Gastrocnemius medialis (tissue), 4 donors: ENCODE measurements around the gene GRIK5. TPM values are rescaled to one million over a fixed set of nuclear protein-coding genes. Genes with fewer than 3 reads are reported as not detected.

Experiments
- ATAC-seq, 2 donors: fragments of 150-250 bp; one replicate each; pipeline ENCODE4 v1.9.1; 2016
- DNase-seq, 2 donors: peaks; one replicate each; pipeline ENCODE4 v3.0.0-alpha.2; 2019
- H3K27ac ChIP-seq, 4 donors: fragments of 200-600 bp; sonication (generic); 1 replicate in 1 of 4; 2 replicates in 3 of 4; pipeline ENCODE4 v1.5.1; 2016 to 2018; ENCODE audit warnings: mild to moderate bottlenecking in 2 of 4, moderate library complexity in 1 of 4
- H3K27me3 ChIP-seq, 3 donors: fragments of 200-600 bp; sonication (generic) in 2 of 3; 1 replicate in 1 of 3; 2 replicates in 2 of 3; pipeline versions ENCODE4 v1.5.1 to v1.6.0; 2016 to 2019; ENCODE audit warnings: mild to moderate bottlenecking in 1 of 3, moderate library complexity in 1 of 3
- H3K36me3 ChIP-seq, 2 donors: fragments of 200-600 bp; sonication (generic) in 1 of 2; one replicate each; pipeline ENCODE4 v1.5.1; 2017 to 2018
- H3K4me1 ChIP-seq, 2 donors: fragments of 200-600 bp; sonication (generic) in 1 of 2; one replicate each; pipeline ENCODE4 v1.5.1; 2016 to 2017; ENCODE audit warnings: mild to moderate bottlenecking in 2 of 2
- H3K4me3 ChIP-seq, 4 donors: fragments of 200-600 bp; sonication (generic) in 3 of 4; 1 replicate in 1 of 4; 2 replicates in 3 of 4; pipeline ENCODE4 v1.5.1; 2016 to 2019; ENCODE audit warnings: mild to moderate bottlenecking in 2 of 4
- H3K9me3 ChIP-seq, 3 donors: fragments of 200-600 bp; sonication (generic) in 2 of 3; 1 replicate in 1 of 3; 2 replicates in 2 of 3; pipeline ENCODE4 v1.5.1; 2016 to 2019
- POLR2A ChIP-seq, 2 donors: fragments of 450-650 bp; IDR thresholded peaks; one replicate each; pipeline ENCODE4 v1.6.1; 2017; ENCODE audit warnings: antibody characterized with exemption in 2 of 2, mild to moderate bottlenecking in 2 of 2, moderate library complexity in 2 of 2
- in situ Hi-C, 4 donors: fragments of 200-750 bp; cut with MboI; loops; one replicate each; pipeline versions ENCODE4 v1.15.0 to v1.8.0; 2017; ENCODE audit warnings: low sequenced_read_pairs in 4 of 4
- intact Hi-C: fragments of 100-400 bp; cut with DNase I; formaldehyde crosslinking; loops from one replicate; pipeline ENCODE4 v1.15.1; 2023; ENCODE audit warnings: low total_unique reads
- total RNA-seq, 4 donors: library from RNA; depleted of rRNA; stranded (reverse); fragments of >200 nt; gene quantifications; one replicate each; pipeline versions ENCODE4 v1.1.0 to v1.2.3, GENCODE V29; 2016
- TF ChIP-seq, protein P1 (sequence below), 5 experiments: fragments of 450-650 bp in 3 of 5; fragments of 200-600 bp in 2 of 5; sonication (generic) in 2 of 5; IDR thresholded peaks in 4 of 5; conservative IDR thresholded peaks in 1 of 5; 1 replicate in 4 of 5; 2 replicates in 1 of 5; pipeline ENCODE4 v1.5.1; 2016 to 2019; ENCODE audit warnings: antibody characterized with exemption in 5 of 5, mild to moderate bottlenecking in 3 of 5, moderate library complexity in 3 of 5

The GRIK5 gene
- total RNA-seq, 4 donors from 2014 or later, result 0.20 to 1.0 (median 0.62) TPM; not detected in 1

- in situ Hi-C loops, result no loop called here
- H3K27me3 ChIP-seq, result peaks cover 3% of the 10 kb centered on the region in 3 donors
- peak overlapping the region; percentile 93 to 100 (median 96) for H3K27ac ChIP-seq
- intact Hi-C loops, result loop anchor here (5.0 kb wide), 1 partner anchor 212 kb away; the partner anchor contains the start of gene RPS19
- ATAC-seq (peak in 1 of 2 donors; percentile 12), DNase-seq (peak in 1 of 2 donors; percentile 35)
- H3K9me3 ChIP-seq, result no peaks in the 10 kb centered on the region
- peak overlapping the region; percentile 63 to 95 (median 76) for H3K4me3 ChIP-seq
- TF ChIP-seq, protein P1, sequence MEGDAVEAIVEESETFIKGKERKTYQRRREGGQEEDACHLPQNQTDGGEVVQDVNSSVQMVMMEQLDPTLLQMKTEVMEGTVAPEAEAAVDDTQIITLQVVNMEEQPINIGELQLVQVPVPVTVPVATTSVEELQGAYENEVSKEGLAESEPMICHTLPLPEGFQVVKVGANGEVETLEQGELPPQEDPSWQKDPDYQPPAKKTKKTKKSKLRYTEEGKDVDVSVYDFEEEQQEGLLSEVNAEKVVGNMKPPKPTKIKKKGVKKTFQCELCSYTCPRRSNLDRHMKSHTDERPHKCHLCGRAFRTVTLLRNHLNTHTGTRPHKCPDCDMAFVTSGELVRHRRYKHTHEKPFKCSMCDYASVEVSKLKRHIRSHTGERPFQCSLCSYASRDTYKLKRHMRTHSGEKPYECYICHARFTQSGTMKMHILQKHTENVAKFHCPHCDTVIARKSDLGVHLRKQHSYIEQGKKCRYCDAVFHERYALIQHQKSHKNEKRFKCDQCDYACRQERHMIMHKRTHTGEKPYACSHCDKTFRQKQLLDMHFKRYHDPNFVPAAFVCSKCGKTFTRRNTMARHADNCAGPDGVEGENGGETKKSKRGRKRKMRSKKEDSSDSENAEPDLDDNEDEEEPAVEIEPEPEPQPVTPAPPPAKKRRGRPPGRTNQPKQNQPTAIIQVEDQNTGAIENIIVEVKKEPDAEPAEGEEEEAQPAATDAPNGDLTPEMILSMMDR (IDR thresholded peaks at IDR 0.05 in 4 of 5, conservative IDR thresholded peaks at IDR 0.05 in 1 of 5), result no peak
- TF ChIP-seq POLR2A (IDR thresholded peaks at IDR 0.05), result no peak
- peaks cover 0 to 15% of the 10 kb centered on the region in 2 donors for H3K36me3 ChIP-seq
- H3K4me1 ChIP-seq, result peaks cover 15 to 18% of the 10 kb centered on the region in 2 donors
Observed at GRCh38 chr19:42074513-42075363, 4.7 kb upstream of the GRIK5 start.

- DNase-seq (no peak), ATAC-seq (no peak)
- in situ Hi-C loops (no loop called here), intact Hi-C loops (no loop called here)
- Histone ChIP-seq H3K9me3 (no peaks in the 10 kb centered on the region), H3K27me3 (peaks cover 17 to 33% (median 28%) of the 10 kb centered on the region in 3 donors), H3K36me3 (no peaks in the 10 kb centered on the region), H3K4me3 (no peak overlapping the region), H3K4me1 (peaks cover 7% of the 10 kb centered on the region in 2 donors), H3K27ac (no peak overlapping the region)
- TF ChIP-seq, protein P1 (IDR thresholded peaks at IDR 0.05 in 4 of 5, conservative IDR thresholded peaks at IDR 0.05 in 1 of 5), result no peak
- TF ChIP-seq POLR2A (IDR thresholded peaks at IDR 0.05), result no peak
Observed at GRCh38 chr19:42071247-42071646, 1.2 kb upstream of the GRIK5 start.

DNA sequence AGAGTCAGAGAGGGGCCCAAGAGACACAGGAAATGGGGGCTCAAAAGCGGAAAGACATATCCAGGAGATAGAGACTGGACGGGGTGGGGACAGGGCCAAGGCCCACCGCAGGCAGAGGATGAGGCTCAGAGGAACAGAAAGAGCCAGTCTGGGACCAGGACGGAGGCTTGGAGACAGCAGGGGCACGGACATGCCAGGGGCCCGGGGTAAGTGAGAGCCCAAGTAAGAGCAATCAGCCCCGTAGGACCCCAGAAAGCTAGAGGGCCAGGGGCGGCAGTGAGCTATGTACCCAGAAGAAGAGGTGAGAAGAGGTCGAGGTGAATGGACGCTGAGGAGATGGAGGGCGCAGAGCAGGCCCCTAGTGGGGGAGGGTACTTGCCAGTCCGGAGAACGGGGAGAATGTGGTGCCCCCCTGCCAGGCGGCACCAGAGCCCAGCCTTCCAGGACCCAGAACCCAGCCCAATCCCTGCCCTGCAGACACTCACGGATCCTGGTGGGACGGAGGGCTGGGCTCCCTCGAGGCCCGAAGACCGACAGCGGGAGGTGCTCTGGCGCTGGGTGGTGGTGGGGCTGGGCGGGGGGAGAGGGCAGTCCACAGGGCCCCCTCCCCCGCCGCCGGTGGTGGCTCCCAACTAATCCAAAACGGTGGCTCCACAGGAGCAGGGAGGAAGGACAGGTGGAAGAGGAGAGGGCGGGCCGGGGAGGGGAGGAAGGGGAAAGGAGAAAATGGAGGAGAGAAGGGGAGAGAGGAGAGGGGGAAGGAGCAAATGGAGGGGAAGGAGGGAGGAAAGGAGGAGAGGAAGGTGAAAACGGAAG is 1.0 kb downstream of the GRIK5 start:
- no peak overlapping the region for H3K27ac ChIP-seq

DNA sequence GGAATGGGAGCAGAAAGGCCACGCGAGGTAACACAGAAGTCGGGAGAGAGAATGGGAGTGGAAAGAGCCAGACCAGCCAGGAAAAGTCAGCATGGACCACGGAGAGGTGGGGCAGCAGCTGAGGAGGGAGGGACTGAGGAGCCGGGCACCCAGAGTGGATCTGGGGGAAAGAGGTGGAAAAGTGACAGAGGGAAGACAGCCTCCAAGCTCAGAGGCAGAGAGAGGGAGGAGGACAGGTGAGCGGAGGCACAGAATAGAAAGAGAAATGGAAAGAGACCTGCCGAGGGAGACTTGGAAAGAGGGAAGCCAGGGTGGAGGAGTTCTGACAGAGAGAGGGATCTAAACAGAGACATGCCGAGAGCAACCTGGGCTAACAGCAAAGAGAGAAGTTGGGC is 1.6 kb downstream of the GRIK5 start:
- H3K4me1 ChIP-seq, result no peaks in the 10 kb centered on the region
- intact Hi-C loops (no loop called here), in situ Hi-C loops (no loop called here)
- ATAC-seq (no peak), DNase-seq (no peak)
- H3K4me3 ChIP-seq, result no peak overlapping the region
- TF ChIP-seq, protein P1 (IDR thresholded peaks at IDR 0.05 in 4 of 5, conservative IDR thresholded peaks at IDR 0.05 in 1 of 5), result no peak
- no peak for TF ChIP-seq POLR2A (IDR thresholded peaks at IDR 0.05)
- H3K27ac ChIP-seq, result no peak overlapping the region
- H3K9me3 ChIP-seq, result no peaks in the 10 kb centered on the region
- H3K27me3 ChIP-seq, result peaks cover 21 to 33% (median 30%) of the 10 kb centered on the region in 3 donors
- H3K36me3 ChIP-seq, result no peaks in the 10 kb centered on the region

More for the DNA sequence above, 1.0 kb downstream of the GRIK5 start:
- H3K4me3 ChIP-seq, result peak overlapping the region in 2 of 4 donors; percentile 13 to 21
- no peak for DNase-seq
- no peaks in the 10 kb centered on the region for H3K9me3 ChIP-seq
- H3K36me3 ChIP-seq, result no peaks in the 10 kb centered on the region
- no peak for ATAC-seq
- intact Hi-C loops, result no loop called here
- in situ Hi-C loops, result no loop called here
- peaks cover 21 to 33% (median 30%) of the 10 kb centered on the region in 3 donors for H3K27me3 ChIP-seq
- TF ChIP-seq POLR2A (IDR thresholded peaks at IDR 0.05), result no peak
- TF ChIP-seq, protein P1 (IDR thresholded peaks at IDR 0.05 in 4 of 5, conservative IDR thresholded peaks at IDR 0.05 in 1 of 5), result no peak
- H3K4me1 ChIP-seq, result no peaks in the 10 kb centered on the region
